ENCODE results near the gene PTPRR.

The PTPRR gene

DNA sequence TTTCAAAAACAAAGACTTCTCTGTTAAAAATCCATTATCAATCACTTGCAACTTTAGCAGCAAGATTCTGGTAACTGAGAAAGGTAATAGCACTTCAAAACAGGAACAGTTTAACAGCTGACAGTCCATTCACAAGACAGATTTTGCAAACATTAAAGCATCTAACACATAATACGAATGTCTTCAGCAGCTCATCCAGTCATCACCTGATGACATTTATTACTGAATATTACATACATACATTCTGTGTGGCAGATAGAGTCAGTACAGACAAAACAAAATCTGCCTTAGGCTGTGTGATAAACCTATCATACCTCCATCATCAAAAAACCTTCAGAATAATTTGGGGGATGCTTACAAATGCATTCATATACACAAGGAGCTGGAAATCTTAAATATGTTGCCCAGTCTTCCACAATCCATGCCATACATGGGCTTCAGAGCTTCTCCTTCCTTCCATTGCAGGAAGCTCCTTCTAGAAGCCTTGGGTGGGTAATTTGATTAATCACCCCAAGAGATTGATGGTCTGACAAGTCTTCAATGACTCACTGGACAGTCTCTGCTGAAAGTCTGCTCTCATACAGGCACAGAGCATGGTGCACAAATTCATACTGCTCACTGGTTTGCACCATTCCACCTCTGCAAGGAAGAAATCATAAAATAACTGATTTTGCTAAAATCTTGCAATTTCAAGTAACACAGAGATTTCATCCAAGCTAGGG is 281.7 kb downstream of the PTPRR start:
- no peak for DNase-seq

DNA sequence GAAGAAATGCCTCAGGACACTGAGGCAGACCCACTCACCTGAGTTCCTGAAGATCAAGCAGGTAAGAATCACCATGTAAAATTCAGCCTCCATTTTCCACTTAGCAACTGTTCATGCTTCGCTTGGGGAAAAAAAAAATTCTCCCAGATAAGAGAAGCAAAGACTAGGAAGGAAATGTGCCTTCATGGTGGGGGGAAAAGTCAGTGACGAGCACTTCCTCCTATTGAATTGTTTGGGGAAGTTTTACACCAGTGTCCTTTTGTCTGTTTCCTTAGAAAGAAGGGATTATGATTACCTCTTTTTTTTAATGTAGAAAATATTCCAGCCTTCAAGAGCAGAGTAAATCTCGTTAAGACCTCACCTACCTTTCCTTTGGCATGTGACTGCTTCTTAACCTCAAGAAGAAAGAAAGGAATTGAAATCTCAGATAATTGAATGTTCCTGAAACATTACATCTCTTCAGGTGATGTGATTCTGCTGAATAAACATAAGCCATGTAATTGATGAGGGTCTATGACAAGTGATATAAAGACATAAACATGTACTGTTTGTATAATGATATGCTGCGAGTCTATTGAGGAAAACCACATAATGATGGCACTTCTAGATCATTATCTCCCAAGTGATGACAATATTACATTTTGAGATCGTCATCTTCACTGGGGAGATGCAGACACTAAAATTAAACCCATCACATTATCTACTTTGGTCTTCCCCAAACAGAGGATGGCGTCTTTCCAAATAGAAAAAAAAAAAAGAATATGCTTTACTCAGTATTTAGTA is 283.0 kb downstream of the PTPRR start, which contains the start of gene PTPRB:
PTPRB (minus strand) TSS at position 127 of the 783 bp plus-strand sequence; CDS start at position 93, 34 bp downstream.
- DNase-seq, result no peak

- no peak for DNase-seq
Observed at GRCh38 chr12:70635755-70636154, 284.8 kb downstream of the PTPRR start.

GRCh38 chr12:70628701-70629480 is 291.6 kb downstream of the PTPRR start:
- DNase-seq, result no peak

GRCh38 chr12:70627677-70628076 is 292.9 kb downstream of the PTPRR start:
- DNase-seq, result no peak

GRCh38 chr12:70626180-70626579 is 294.4 kb downstream of the PTPRR start:
- DNase-seq, result no peak

DNA sequence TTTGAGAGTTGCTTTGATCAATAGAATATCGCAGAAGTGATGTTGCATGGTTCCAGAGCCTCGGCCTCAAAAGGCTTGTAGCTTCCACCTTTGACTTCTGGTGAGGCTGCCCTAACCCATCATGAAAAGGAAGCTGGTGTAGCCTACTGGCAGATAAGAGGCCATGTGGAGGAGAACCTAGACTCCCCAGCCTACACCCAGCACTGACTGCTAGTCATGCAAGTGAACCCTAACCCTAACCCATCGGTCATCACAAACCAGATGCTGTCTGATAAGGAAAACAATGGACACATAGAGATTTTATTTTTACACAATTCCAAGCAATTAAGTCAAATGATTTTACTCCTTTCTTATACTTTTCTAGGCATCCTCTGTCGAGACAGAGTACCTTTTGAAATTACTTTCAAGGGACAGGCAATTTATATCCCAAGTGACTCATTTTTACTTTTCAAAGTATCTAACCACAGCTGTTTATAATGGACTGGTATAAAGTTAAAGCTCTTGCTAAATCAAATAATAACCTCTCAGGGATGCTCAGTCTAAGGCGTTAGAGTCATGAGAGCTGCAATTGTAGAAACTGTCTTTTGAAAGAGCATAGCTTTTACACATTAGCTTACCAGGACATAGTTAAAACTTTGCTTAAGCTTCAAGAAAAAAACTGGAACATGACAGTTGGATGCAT is 300.9 kb downstream of the PTPRR start:
- no peak for DNase-seq

DNA sequence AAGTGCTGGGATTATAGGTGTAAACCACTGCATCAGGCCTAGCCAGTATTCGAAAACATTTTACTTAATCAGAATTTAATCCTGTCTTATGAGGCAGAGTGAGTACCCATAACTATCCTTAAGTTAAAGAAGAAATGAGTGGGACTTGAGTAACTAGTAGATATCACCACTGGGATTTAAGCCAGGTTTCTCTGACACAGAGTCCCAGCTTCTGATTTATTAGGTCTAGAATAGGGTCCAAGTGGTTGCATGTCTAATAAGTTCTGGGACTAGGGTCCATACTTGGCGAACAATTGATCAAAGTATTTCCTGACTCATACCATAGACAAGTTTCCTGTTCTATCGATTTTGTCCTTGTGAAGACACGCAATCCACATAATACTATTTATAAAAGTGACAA is 302.2 kb downstream of the PTPRR start:
- DNase-seq, result no peak

- no peak for DNase-seq
Observed at GRCh38 chr12:70617450-70617849, 303.1 kb downstream of the PTPRR start.

- DNase-seq, result no peak
Observed at GRCh38 chr12:70615174-70615866, 305.2 kb downstream of the PTPRR start.

DNA sequence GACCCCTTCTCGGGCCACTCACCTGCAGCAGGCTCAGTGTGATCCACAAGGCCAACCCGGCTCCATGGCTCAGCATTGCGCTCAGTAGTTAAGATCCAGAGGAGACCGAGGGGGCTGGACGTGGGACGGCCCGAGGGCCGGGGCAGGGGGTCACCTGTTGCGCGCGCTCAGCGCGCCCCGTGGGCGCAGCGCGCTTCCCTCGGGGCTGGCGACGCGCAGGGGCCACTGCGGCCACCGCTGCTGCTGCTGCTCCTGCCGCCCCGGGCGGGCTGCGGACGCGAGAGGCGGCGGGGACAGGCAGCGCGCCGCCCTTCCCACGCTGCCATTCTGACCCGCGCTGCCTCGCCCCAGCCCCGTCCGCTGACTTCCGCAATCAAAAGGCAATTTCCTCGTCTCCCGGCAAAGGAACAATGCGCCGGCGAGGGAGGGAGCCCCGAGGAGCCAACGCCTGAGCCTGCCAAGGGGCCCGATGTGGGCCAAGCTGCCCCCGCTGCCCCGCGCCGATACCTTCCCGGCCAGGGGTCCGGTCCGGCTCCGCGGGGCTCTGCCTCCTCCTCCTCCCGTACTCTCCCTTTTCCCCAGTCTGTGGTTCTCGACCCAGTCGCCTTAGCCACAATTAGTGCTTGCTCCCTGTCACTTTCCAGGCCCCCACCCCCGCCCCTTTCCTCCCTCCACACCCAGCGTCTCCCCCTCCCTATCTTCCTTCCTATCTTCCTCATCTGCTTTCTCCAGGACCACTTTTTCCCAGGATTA is 310.6 kb downstream of the PTPRR start:
- peak; percentile 4 for DNase-seq

DNA sequence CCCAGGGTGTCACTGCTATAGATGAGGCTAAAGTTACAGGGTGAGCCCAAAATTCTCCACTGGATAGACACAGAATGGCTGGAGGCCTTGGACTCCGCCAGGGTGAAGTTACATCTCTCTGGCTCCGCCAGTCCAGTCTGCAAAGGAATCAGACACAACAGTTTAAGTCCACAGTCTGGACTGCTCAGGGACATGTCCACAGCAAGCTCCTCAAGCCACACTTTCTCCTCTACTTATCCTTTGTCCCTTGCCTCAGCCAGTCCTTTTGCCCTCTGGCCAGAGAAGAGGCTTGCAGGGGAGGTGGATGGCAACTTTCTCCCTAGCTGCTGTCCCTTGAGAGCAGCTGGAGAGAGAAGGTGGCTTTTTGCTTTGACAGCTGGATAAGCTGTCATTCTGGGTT is 311.3 kb downstream of the PTPRR start:
- no peak for DNase-seq

DNA sequence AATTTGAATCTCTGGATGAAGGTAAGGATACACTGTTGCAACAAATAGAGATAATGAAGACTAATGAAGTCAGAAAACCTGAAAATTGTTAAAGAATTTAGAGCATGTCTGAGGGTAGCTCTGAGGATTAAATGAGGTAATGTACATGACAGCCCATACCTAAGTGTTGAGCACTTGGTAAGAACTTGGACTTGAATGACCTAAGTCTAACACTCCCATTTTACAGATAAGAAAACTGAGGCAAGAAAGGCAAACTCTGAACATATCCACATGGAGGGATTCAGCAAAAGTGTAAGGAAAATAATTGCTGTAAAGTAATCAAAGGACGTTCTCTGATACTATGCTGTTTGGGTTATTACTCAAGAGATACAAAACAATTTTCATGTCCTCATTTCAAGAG is 312.4 kb downstream of the PTPRR start:
- DNase-seq, result no peak

- DNase-seq, result no peak
Observed at GRCh38 chr12:70607107-70607506, 313.4 kb downstream of the PTPRR start.

- no peak for DNase-seq
Observed at GRCh38 chr12:70605976-70606375, 314.6 kb downstream of the PTPRR start.

- DNase-seq, result no peak
Observed at GRCh38 chr12:70604662-70605061, 315.9 kb downstream of the PTPRR start.

- no peak for DNase-seq
Observed at GRCh38 chr12:70603044-70603443, 317.5 kb downstream of the PTPRR start.

DNA sequence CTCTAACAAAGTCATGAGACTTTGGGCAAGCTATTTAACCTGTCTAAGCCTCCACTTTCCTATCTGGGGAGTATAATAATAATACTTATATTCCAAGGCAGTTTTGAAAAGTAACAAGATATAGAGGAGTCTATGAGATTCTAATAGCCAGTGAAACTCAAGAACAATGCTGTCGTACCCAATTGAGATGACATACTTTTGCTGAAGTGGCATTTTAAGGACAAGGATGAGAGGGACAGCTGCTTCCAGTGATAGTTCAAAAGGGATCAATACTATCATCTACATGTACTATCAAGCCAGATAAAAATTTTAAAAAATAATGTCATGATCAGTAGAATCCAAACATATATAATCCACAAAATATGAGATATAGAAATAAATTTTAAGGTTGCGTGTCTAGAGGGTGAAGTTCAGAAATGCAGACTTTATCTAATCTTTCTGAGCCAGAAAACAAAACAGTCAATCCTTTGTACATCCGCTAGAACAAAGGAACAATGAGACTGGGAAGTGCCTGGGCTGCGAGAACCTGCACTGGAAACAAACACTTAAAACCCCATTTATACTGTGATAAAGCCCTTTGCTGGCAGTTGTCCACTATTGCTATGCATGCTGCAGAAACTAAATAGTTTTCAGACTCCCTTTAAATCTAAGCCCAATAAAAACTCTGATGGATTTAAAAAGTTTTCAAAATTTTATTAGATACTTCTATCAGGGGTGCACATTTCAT is 321.9 kb downstream of the PTPRR start:
- no peak for DNase-seq

- no peak for DNase-seq
Observed at GRCh38 chr12:70592664-70593063, 327.9 kb downstream of the PTPRR start.

- DNase-seq, result no peak
Observed at GRCh38 chr12:70590549-70591226, 329.9 kb downstream of the PTPRR start.

Data from NCI-H146 (cell line).